G401.6 (cell line): Measurements from ENCODE around the gene HK1.
"Not testable (repeated sequence)": the region's sequence is repeated elsewhere in the genome, so short reads cannot be mapped to it uniquely, and the experiment has no call there.

Source experiments
- FAIRE-seq: peaks from 2 replicates; lab custom pipeline; 2012; peaks lifted over from hg19 to GRCh38; lab: Jason Lieb, UNC

Gene HK1

DNA sequence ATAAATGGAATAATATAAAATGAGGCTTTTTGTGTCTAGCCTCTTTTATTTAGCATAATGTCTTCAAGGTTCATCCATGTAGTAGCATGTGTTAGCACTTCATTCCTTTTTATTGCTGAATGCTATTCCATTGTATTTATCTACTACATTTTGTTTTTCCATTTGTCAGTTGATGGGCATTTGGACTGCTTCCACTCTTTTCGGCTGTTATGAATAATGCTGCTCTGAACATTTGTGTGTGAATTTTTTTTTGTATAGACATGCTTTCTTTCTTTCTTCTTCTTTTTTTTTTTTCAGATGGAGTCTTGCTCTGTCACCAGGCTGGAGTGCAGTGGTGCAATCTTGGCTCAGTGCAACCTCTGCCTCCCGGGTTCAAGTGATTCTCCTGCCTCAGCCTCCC, 50.6 kb downstream of the HK1 start:
- FAIRE-seq = not testable (repeated sequence)

GRCh38 chr10:69329721-69330178, 51.5 kb downstream of the HK1 start:
- no peak for FAIRE-seq

- no peak for FAIRE-seq
Observed at GRCh38 chr10:69331161-69331560, 52.9 kb downstream of the HK1 start.

GRCh38 chr10:69332278-69333010, 54.1 kb downstream of the HK1 start:
- FAIRE-seq = no peak

DNA sequence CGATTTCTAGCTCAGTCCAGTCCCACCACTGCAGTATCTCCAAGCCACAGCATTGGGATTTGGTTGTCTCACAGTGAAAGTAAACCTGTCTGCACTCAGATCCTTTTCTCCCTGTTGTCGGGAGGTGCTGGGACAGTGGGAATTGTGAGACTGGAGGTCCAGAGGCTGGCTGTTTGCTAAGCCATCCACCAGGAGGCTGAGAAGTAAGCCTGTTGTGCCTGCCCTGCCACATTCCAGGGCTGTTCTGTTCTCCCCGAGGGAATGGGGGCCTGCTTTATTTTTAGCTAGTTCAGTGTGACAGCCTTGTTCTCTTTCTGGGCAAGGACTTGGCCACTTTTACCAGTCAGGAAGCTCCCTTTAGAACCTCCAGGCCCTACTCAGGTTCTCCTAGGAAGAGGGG, 54.9 kb downstream of the HK1 start:
- FAIRE-seq = no peak

DNA sequence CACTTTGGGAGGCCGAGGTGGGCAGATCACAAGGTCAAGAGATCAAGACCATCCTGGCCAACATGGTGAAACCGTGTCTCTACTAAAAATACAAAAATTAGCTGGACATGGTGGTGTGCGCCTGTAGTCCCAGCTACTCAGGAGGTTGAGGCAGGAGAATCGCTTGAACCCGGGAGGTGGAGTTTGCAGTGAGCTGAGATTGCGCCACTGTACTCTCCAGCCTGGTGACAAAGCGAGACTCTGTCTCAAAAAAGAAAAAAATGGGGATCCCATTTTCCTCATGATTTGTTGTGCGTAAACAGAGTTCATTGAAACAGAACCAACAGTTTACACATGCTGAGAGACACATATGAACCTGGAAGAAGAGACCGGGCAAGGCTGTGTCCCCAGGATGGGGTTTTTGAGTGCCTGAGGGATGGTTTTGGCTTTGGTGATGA, 55.6 kb downstream of the HK1 start:
- not testable (repeated sequence) for FAIRE-seq

DNA sequence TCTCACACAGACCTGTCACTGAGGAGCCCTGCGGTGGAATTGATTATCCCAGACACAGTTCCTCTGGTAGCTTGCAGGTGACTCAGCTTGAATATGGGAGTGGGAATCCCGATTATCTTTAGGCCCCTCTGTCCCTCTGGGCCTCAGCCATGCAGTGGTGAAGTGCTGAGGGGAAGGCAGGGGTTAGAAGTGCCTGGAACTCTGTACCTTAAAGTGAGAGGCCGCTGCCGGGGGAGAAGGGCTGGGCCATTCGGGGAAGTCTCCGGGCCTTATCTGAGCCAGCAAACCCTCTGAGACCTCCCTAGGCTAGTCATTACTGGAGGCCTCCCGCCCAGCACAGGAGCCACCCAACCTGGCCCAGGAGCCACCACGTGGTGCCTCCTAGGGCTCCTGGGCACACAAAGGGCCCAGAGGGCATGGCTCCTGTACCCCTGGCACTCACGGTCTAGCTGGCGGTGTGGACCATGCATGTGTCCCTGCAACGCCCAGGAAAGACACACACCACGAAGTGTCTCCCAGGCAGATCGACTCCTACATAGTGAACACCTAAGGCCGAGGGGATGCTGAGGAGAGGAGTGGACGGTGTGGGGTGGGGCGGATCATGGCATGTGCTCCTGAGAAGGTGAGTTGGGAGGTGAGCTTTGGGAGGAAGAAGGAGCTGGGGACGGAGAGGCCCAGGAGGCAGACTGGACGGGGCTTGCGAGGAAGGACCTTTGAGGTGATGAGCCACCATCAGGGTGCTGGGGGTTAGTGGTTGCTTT, 56.2 kb downstream of the HK1 start:
- no peak for FAIRE-seq

- FAIRE-seq = no peak
Observed at GRCh38 chr10:69335063-69335587, 56.8 kb downstream of the HK1 start.

- no peak for FAIRE-seq
Observed at GRCh38 chr10:69335613-69336012, 57.3 kb downstream of the HK1 start.

- no peak for FAIRE-seq
Observed at GRCh38 chr10:69336952-69337295, 58.6 kb downstream of the HK1 start.

- no peak for FAIRE-seq
Observed at GRCh38 chr10:69337296-69338132, 59.2 kb downstream of the HK1 start.

DNA sequence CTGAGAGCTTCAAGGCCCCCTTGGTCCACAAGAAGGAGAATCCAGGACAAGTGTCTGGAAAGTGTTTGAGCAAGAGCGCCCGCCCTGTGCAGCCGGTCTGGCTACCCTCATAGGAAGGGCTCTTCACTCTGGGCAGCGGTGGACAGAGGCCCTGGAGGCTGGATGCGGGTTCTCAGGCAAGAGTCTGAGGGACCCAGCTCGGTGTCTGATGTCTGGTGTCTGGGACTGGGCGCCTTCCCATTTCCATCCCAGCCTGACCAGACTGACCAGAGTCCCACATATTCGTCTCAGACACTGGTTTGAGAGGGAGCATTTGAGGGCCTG, 59.8 kb downstream of the HK1 start:
- FAIRE-seq = no peak

DNA sequence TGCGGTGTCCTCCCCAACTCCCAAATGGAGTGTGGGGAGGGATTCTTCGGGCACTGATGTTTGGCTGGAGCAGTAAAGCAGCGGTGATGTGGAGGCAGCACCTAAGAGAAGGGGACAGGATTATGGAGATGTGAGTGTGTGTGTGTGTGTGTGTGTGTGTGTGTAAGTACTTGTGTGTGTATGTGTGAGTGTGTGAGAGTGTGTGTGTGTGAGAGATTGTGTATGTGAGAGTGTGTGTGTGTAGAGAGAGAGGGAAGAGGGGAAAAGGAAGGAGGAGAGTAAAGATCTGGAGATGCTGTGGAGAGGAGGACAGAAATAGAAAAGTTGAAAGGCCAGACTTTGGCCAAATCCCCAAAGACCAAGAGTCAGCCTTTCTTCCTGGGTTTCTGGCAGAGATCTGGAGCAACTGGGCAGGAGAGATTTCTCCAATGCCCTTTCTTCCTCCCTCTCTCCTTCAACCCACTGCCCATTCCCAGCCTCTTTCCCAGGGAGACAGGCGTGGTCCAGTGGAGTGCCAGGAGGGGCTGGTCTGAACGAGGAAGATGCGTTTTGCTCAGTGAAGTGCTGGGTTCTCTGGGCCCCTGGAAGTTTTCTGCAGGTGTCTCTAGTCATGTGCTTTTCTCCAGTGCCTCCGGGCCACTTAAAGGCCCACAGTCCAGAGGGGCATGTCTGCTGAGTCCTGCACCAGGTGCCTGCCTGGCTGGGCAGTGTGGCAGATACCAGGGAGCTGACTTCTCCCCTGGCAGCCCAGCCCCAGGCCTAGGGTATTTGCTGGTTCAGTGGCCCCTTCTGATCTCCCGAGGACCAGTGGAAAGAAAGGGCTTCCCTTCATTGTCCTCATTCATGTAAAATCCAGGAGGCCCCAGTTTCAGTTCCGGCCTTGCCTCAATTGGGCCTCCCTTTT, 60.5 kb downstream of the HK1 start:
- FAIRE-seq = no peak

- FAIRE-seq = no peak
Observed at GRCh38 chr10:69340695-69341094, 62.4 kb downstream of the HK1 start.

- no peak for FAIRE-seq
Observed at GRCh38 chr10:69343905-69344304, 65.6 kb downstream of the HK1 start.

- no peak for FAIRE-seq
Observed at GRCh38 chr10:69344591-69345252, 66.4 kb downstream of the HK1 start.

- FAIRE-seq = no peak
Observed at GRCh38 chr10:69345402-69345801, 67.1 kb downstream of the HK1 start.

- FAIRE-seq = no peak
Observed at GRCh38 chr10:69345890-69346474, 67.7 kb downstream of the HK1 start.

- FAIRE-seq = no peak
Observed at GRCh38 chr10:69346776-69347175, 68.5 kb downstream of the HK1 start.

- FAIRE-seq = no peak
Observed at GRCh38 chr10:69348816-69349541, 70.7 kb downstream of the HK1 start.
